Measurements from ENCODE around the gene PIP4K2A. TPM values are rescaled to one million over a fixed set of nuclear protein-coding genes. Genes with fewer than 3 reads are reported as not detected.

PIP4K2A gene
- total RNA-seq, 1 donor from 2014 or later, result 37.6 TPM

- Mint-ChIP-seq H3K4me3 (no peak overlapping the region), H3K27ac (no peak overlapping the region), H3K9me3 (no peaks in the 10 kb centered on the region), H3K36me3 (no peaks in the 10 kb centered on the region), H3K27me3 (ENCODE audit: low read depth) (no peaks in the 10 kb centered on the region), H3K4me1 (peaks cover 3% of the 10 kb centered on the region)
- TF ChIP-seq, protein P1, sequence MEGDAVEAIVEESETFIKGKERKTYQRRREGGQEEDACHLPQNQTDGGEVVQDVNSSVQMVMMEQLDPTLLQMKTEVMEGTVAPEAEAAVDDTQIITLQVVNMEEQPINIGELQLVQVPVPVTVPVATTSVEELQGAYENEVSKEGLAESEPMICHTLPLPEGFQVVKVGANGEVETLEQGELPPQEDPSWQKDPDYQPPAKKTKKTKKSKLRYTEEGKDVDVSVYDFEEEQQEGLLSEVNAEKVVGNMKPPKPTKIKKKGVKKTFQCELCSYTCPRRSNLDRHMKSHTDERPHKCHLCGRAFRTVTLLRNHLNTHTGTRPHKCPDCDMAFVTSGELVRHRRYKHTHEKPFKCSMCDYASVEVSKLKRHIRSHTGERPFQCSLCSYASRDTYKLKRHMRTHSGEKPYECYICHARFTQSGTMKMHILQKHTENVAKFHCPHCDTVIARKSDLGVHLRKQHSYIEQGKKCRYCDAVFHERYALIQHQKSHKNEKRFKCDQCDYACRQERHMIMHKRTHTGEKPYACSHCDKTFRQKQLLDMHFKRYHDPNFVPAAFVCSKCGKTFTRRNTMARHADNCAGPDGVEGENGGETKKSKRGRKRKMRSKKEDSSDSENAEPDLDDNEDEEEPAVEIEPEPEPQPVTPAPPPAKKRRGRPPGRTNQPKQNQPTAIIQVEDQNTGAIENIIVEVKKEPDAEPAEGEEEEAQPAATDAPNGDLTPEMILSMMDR (IDR thresholded peaks at IDR 0.05; ENCODE audit: unreplicated experiment), result no peak
- no peak for DNase-seq (ENCODE audit: low spot score in 2 of 2, unreplicated experiment in 2 of 2)
Observed at GRCh38 chr10:22717728-22718127, 3.4 kb upstream of the PIP4K2A start.

DNA sequence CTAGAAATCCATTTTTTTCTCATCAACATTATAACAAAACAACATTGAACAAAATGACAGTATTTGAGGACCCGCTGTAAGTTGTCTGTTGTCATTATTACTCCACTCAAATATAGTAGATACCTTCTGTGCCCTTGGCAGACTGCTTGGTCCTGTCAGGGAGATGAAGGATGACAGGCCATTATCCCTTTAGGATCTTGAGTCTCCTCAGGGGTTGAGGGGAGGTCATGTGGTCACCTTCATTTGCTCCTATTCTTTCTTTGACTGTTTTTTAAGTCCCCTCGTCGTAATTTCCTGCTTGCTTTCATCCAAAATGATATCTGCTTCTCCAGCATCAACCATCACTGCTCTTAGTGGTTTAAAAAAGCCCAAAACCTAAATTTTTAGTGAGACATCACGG is 2.6 kb upstream of the PIP4K2A start:
- peaks cover 11% of the 10 kb centered on the region for H3K4me1 Mint-ChIP-seq
- no peaks in the 10 kb centered on the region for H3K9me3 Mint-ChIP-seq
- DNase-seq (ENCODE audit: low spot score in 2 of 2, unreplicated experiment in 2 of 2), result no peak
- no peak overlapping the region for H3K4me3 Mint-ChIP-seq
- TF ChIP-seq, protein P1 (IDR thresholded peaks at IDR 0.05; ENCODE audit: unreplicated experiment), result no peak
- H3K36me3 Mint-ChIP-seq, result no peaks in the 10 kb centered on the region
- H3K27ac Mint-ChIP-seq, result no peak overlapping the region
- H3K27me3 Mint-ChIP-seq (ENCODE audit: low read depth), result no peaks in the 10 kb centered on the region

GRCh38 chr10:22715290-22715625 is 880 bp upstream of the PIP4K2A start:
- Mint-ChIP-seq H3K27ac (peak overlapping the region; percentile 3), H3K4me1 (peaks cover 25% of the 10 kb centered on the region), H3K36me3 (no peaks in the 10 kb centered on the region), H3K27me3 (ENCODE audit: low read depth) (no peaks in the 10 kb centered on the region), H3K9me3 (no peaks in the 10 kb centered on the region), H3K4me3 (peak overlapping the region; percentile 67)
- TF ChIP-seq, protein P1 (IDR thresholded peaks at IDR 0.05; ENCODE audit: unreplicated experiment), result no peak
- no peak for DNase-seq (ENCODE audit: low spot score in 2 of 2, unreplicated experiment in 2 of 2)

- DNase-seq (ENCODE audit: low spot score in 2 of 2, unreplicated experiment in 2 of 2), result peak in 1 of 2 experiments; percentile 45
- Mint-ChIP-seq H3K27me3 (ENCODE audit: low read depth) (no peaks in the 10 kb centered on the region), H3K36me3 (no peaks in the 10 kb centered on the region), H3K4me3 (peak overlapping the region; percentile 76), H3K27ac (no peak overlapping the region), H3K4me1 (peaks cover 27% of the 10 kb centered on the region), H3K9me3 (no peaks in the 10 kb centered on the region)
- TF ChIP-seq, protein P1 (IDR thresholded peaks at IDR 0.05; ENCODE audit: unreplicated experiment), result no peak
Observed at GRCh38 chr10:22713853-22714478, 412 bp downstream of the PIP4K2A start.

- peaks cover 27% of the 10 kb centered on the region for H3K4me1 Mint-ChIP-seq
- peak overlapping the region; percentile 47 for H3K27ac Mint-ChIP-seq
- H3K4me3 Mint-ChIP-seq, result peak overlapping the region; percentile 76
- H3K36me3 Mint-ChIP-seq, result no peaks in the 10 kb centered on the region
- TF ChIP-seq, protein P1 (IDR thresholded peaks at IDR 0.05; ENCODE audit: unreplicated experiment), result no peak
- no peaks in the 10 kb centered on the region for H3K9me3 Mint-ChIP-seq
- peak; percentile 30 to 56 for DNase-seq (ENCODE audit: low spot score in 2 of 2, unreplicated experiment in 2 of 2)
- H3K27me3 Mint-ChIP-seq (ENCODE audit: low read depth), result no peaks in the 10 kb centered on the region
Observed at GRCh38 chr10:22712956-22713852, 1.2 kb downstream of the PIP4K2A start.
